GM21381 (cell line): ENCODE measurements around the gene FAM120B.

Experiments
- ATAC-seq: cut with Tn5 transposase; IDR thresholded peaks from one replicate; pipeline ENCODE4 v1.9.1; 2021; ENCODE audit warnings: mild to moderate bottlenecking, moderate library complexity; ENCODE audit not compliant: unreplicated experiment

The FAM120B gene

GRCh38 chr6:170286246-170286933 lies 20.2 kb upstream of the FAM120B start:
- ATAC-seq: no peak

- ATAC-seq: no peak
Measured at GRCh38 chr6:170286934-170287265, 19.7 kb upstream of the FAM120B start.

- no peak for ATAC-seq
Measured at GRCh38 chr6:170287371-170287876, 19.1 kb upstream of the FAM120B start.

- no peak for ATAC-seq
Measured at GRCh38 chr6:170288091-170288631, 18.4 kb upstream of the FAM120B start.

- no peak for ATAC-seq
Measured at GRCh38 chr6:170288852-170289179, 17.7 kb upstream of the FAM120B start.

- no peak for ATAC-seq
Measured at GRCh38 chr6:170289180-170289931, 17.2 kb upstream of the FAM120B start.

- no peak for ATAC-seq
Measured at GRCh38 chr6:170289951-170290295, 16.6 kb upstream of the FAM120B start.

GRCh38 chr6:170290296-170291128 lies 16.0 kb upstream of the FAM120B start, which contains the start of gene DLL1:
TSS of gene DLL1 (minus strand) at chr6:170291078. CDS start at chr6:170290139, 939 bp downstream.
- ATAC-seq: no peak

GRCh38 chr6:170291271-170292110 lies 15.1 kb upstream of the FAM120B start:
- no peak for ATAC-seq

GRCh38 chr6:170292111-170292406 lies 14.5 kb upstream of the FAM120B start:
- ATAC-seq: no peak

GRCh38 chr6:170292407-170293158 lies 14.0 kb upstream of the FAM120B start:
- ATAC-seq: no peak

GRCh38 chr6:170293341-170294231 lies 13.0 kb upstream of the FAM120B start:
- ATAC-seq: no peak

- no peak for ATAC-seq
Measured at GRCh38 chr6:170294298-170294730, 12.2 kb upstream of the FAM120B start.

- peak; percentile 3 for ATAC-seq
Measured at GRCh38 chr6:170294813-170295509, 11.6 kb upstream of the FAM120B start.

- ATAC-seq: peak; percentile 58
Measured at GRCh38 chr6:170295510-170296422, 10.8 kb upstream of the FAM120B start.

- ATAC-seq: no peak
Measured at GRCh38 chr6:170296423-170296745, 10.2 kb upstream of the FAM120B start.
